Coronary artery (tissue), 2 donors: Measurements from ENCODE around the gene FIBCD1.
A peak's percentile ranks its signal among the peaks of the same experiment; 100 is the strongest.

Experiments
- DNase-seq: peaks from one replicate; pipeline ENCODE4 v3.0.0-alpha.2; 2017; ENCODE audit warnings: low spot score
- H3K27ac ChIP-seq, 2 donors: fragments of 200-600 bp; sonication (generic); one replicate each; pipeline ENCODE4 v1.5.1; 2016 to 2019
- H3K4me3 ChIP-seq: fragments of 200-600 bp; sonication (generic); 2 replicates; pipeline ENCODE4 v1.5.1; 2016; ENCODE audit warnings: mild to moderate bottlenecking, moderate library complexity
- TF ChIP-seq, protein P1 (sequence below): fragments of 200-600 bp; sonication (generic); IDR thresholded peaks from one replicate; pipeline ENCODE4 v1.5.1; 2019; ENCODE audit warnings: antibody characterized with exemption

The FIBCD1 gene

DNA sequence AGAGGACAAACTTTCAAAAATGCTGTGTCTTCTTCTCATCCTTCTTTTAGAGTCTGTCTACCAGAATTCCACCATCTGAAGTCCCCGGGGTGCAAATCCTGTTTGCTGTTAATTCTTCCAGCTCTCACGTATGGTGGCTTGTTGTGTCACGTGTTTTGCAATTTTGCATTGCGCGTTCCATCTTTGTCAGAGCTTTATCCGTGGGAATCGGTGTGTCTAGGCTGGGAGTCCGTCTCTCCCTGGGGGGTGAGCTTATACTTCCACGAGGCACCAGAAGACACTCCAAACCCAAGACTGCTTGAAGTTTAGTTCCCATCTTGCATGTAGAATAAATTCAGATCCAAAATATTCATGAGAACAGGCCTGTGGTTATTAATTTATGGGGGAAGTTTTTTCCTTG, 6.1 kb upstream of the FIBCD1 start:
- TF ChIP-seq, protein P1, sequence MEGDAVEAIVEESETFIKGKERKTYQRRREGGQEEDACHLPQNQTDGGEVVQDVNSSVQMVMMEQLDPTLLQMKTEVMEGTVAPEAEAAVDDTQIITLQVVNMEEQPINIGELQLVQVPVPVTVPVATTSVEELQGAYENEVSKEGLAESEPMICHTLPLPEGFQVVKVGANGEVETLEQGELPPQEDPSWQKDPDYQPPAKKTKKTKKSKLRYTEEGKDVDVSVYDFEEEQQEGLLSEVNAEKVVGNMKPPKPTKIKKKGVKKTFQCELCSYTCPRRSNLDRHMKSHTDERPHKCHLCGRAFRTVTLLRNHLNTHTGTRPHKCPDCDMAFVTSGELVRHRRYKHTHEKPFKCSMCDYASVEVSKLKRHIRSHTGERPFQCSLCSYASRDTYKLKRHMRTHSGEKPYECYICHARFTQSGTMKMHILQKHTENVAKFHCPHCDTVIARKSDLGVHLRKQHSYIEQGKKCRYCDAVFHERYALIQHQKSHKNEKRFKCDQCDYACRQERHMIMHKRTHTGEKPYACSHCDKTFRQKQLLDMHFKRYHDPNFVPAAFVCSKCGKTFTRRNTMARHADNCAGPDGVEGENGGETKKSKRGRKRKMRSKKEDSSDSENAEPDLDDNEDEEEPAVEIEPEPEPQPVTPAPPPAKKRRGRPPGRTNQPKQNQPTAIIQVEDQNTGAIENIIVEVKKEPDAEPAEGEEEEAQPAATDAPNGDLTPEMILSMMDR, result no peak
- DNase-seq, result no peak
- Histone ChIP-seq H3K4me3 (no peak overlapping the region), H3K27ac (no peak overlapping the region)

DNA sequence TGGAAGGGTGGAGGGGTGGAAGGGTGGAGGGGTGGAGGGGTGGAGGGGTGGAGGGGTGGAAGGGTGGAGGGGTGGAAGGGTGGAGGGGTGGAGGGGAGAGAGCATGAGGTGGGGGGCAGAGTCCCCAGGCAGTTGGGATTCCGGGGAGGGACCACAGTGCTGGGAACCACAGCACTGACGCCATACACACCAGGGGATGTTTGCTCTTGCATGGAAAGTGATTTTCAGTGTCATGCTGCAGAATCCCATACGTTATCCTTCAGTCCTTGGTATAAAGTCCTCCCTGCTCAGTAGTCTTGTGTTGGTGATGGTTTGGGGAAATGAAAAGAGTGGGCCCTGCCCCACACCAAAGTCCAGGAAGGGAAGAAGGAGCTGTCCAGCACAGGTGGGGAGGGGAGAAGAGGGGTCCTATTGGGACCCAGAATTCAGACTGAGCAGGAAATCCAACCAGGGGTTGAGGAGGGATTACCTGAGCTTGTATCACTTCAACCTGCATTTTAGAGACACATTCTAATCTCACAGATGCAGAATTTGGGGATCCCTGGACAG, 5.5 kb upstream of the FIBCD1 start:
- DNase-seq, result no peak
- TF ChIP-seq, protein P1, result no peak
- Histone ChIP-seq H3K4me3 (no peak overlapping the region), H3K27ac (no peak overlapping the region)

DNA sequence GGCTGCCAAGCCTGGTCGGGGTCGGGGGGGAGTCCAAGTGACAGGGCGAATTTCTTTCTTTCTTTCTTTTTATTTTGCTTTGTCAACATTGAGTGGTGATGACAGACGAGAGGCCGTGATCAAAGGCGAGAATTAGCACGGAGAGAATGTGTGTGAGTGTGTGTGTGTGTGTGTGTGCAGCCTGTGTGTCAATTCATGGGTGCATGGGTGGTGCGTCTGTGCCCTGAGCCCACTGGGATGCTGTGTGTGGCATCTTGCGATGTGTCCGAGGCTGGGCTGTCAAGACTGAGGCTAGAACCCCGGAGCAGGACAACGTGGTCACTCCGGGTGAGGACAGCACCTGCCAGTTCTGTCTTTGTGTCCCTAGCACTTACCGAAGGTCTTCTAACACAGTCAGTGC, 4.7 kb upstream of the FIBCD1 start:
- no peak overlapping the region for H3K27ac ChIP-seq
- no peak for DNase-seq
- TF ChIP-seq, protein P1, result no peak
- no peak overlapping the region for H3K4me3 ChIP-seq

DNA sequence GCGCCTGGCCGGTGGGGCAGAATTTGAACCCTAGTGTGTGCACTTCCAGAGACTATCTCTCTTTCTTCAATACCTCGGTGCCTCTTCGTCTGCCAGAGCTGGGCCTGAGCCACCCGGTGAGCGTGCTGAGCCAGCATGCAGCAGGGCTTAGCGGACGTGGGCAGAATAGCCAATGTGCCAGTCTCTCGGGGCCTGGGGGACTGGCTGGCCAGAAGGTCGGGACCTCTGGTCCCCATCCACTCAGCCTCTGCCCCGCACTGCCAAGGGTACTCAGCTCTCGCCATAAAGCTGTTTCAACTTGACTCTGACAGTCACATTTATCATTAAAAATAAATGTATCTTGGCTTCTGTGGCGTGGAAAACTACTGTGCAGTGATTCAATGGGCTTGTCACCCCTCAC, 4.2 kb upstream of the FIBCD1 start:
- no peak for DNase-seq
- H3K27ac ChIP-seq, result no peak overlapping the region
- TF ChIP-seq, protein P1, result no peak

DNA sequence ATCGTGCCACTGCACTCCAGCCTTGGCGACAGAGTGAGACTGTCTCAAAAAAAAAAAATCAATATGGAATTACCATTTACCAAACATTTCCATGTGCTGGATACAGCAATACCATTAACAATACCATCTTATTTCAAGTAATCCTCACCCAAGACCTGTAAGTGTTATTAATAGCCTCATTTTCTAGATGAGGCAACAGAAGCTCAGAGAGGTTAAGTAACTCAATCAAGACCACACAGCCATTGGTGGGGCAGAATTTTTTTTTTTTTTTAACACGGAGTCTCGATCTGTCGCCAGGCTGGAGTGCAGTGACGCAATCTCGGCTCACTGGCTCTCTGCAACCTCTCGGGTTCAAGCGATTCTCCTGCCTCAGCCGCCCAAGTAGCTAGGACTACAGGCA, 3.6 kb upstream of the FIBCD1 start:
- Histone ChIP-seq H3K4me3 (no peak overlapping the region), H3K27ac (no peak overlapping the region)
- TF ChIP-seq, protein P1, result no peak
- DNase-seq, result no peak

More for the DNA sequence above, 4.2 kb upstream of the FIBCD1 start:
- H3K4me3 ChIP-seq, result no peak overlapping the region

DNA sequence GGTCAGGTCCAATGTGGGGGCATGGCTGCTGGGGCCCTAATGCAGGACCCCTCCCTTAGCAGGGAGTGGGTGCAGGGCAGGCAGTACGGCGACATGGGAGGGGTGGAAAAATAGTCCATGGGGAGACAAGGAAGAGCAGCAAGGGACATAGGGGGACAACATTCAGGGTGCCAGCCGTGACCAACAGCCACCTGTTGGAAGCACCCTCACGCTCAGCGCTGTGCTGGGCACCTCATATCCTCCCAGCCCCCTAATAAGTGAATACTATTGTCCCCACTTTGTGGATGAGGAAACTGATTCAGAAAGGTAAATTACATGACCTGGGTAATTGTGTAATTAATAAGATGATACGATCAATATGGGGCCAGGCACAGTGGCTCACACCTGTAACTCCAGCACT, 3.0 kb upstream of the FIBCD1 start:
- no peak overlapping the region for H3K27ac ChIP-seq
- H3K4me3 ChIP-seq, result no peak overlapping the region
- TF ChIP-seq, protein P1, result no peak
- no peak for DNase-seq

DNA sequence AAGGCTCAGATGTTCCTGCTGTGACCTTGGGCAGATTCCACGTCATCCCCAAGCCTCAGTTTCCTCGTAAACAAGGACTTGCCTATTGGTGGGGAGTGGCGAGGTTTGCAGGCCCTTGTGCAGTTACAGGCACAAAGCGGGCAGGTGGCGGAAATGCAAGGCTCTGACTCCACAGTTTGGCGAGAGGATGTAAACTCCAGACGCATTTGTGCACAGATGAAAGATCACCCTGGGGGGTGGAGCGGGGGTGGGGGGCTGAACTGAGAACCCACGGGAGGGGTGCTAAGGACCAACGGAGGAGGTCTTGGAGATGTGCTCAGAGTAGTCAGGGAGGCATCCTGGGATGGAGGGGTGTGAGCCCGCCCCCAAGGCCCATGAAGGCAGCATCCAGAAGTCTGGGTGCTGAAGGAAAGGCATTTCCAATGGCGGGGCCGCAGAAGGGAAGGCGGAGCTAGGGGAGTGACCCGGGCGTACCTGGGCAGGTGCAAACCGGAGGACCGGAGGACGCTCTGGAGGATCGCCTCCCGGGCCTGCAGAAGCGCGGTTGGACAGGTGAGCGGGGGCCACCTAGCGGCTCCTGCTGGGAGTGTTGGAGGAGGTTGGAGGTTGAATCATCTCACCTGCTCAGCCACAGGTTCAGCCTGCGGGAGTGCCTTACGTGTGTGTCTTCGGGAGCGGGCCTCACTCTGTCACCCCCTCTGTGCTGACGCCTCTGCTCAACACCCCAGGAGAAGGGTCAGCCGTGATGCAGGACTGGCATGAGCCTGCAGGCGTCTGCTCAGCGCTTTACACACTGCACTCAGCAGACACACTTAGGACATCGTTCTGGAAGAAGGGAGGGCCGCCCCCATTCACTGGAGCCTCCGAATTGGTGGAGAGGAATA, 1.9 kb upstream of the FIBCD1 start:
- TF ChIP-seq, protein P1, result peak; percentile 87
- no peak for DNase-seq
- H3K27ac ChIP-seq, result no peak overlapping the region
- no peak overlapping the region for H3K4me3 ChIP-seq
